Forelimb muscle (tissue), 1 donor: ENCODE measurements around the gene GAPVD1. TPM values are rescaled to one million over a fixed set of nuclear protein-coding genes. Genes with fewer than 3 reads are reported as not detected.
A peak's percentile ranks its signal among the peaks of the same experiment; 100 is the strongest.
"Not testable (repeated sequence)": the region's sequence is repeated elsewhere in the genome, so short reads cannot be mapped to it uniquely, and the experiment has no call there.

Experiments
- DNase-seq: peaks from one replicate; pipeline ENCODE4 v3.0.0-alpha.2; 2013; ENCODE audit warnings: low read depth
- polyA plus RNA-seq: library from polyadenylated mRNA; unstranded; fragments of 120-200 nt; gene quantifications from one replicate; pipeline ENCODE4 v1.2.1, GENCODE V29; 2013; ENCODE audit not compliant: insufficient read length

The GAPVD1 gene
- polyA plus RNA-seq, 1 donor, result 20.5 TPM

GRCh38 chr9:125374443-125375309, 113.0 kb downstream of the GAPVD1 start:
- DNase-seq, result peak; percentile 54

GRCh38 chr9:125375820-125376219, 114.2 kb downstream of the GAPVD1 start:
- DNase-seq, result no peak

- DNase-seq, result no peak
Observed at GRCh38 chr9:125376261-125377226, 114.9 kb downstream of the GAPVD1 start.

- DNase-seq, result no peak
Observed at GRCh38 chr9:125377584-125378250, 116.1 kb downstream of the GAPVD1 start.

GRCh38 chr9:125378778-125379177, 117.2 kb downstream of the GAPVD1 start:
- no peak for DNase-seq

GRCh38 chr9:125379208-125379607, 117.6 kb downstream of the GAPVD1 start:
- DNase-seq, result no peak

- DNase-seq, result no peak
Observed at GRCh38 chr9:125380406-125380805, 118.8 kb downstream of the GAPVD1 start.

GRCh38 chr9:125387861-125388524, 126.4 kb downstream of the GAPVD1 start:
- no peak for DNase-seq

- DNase-seq, result no peak
Observed at GRCh38 chr9:125388978-125389377, 127.4 kb downstream of the GAPVD1 start.

GRCh38 chr9:125391704-125392103, 130.1 kb downstream of the GAPVD1 start:
- DNase-seq, result no peak

GRCh38 chr9:125393426-125393825, 131.8 kb downstream of the GAPVD1 start:
- DNase-seq, result no peak

GRCh38 chr9:125396799-125397198, 135.2 kb downstream of the GAPVD1 start:
- no peak for DNase-seq

GRCh38 chr9:125397736-125398135, 136.1 kb downstream of the GAPVD1 start:
- DNase-seq, result no peak

GRCh38 chr9:125398243-125398642, 136.6 kb downstream of the GAPVD1 start:
- DNase-seq, result no peak

GRCh38 chr9:125399165-125399564, 137.5 kb downstream of the GAPVD1 start:
- no peak for DNase-seq

GRCh38 chr9:125399666-125400065, 138.0 kb downstream of the GAPVD1 start:
- DNase-seq, result no peak

GRCh38 chr9:125400232-125400631, 138.6 kb downstream of the GAPVD1 start:
- not testable (repeated sequence) for DNase-seq

GRCh38 chr9:125400725-125401716, 139.4 kb downstream of the GAPVD1 start:
- DNase-seq, result no peak

- no peak for DNase-seq
Observed at GRCh38 chr9:125404733-125405132, 143.1 kb downstream of the GAPVD1 start.
